Measurements from ENCODE around the gene TMEM214. TPM values are rescaled to one million over a fixed set of nuclear protein-coding genes. Genes with fewer than 3 reads are reported as not detected.
"Not testable (repeated sequence)": the region's sequence is repeated elsewhere in the genome, so short reads cannot be mapped to it uniquely, and the experiment has no call there.

Gene TMEM214
- polyA plus RNA-seq, 1 donor (not counting 4 experiments of a cell fraction or from before 2014, with no cell fraction given), result 38.0 TPM

- H3K4me2 ChIP-seq (ENCODE audit: control insufficient read depth, extremely low read depth, insufficient read depth, low read depth, low read length), result no peak overlapping the region
- H4K20me1 ChIP-seq (ENCODE audit: control insufficient read depth, extremely low read depth, insufficient read depth, low read length), result no peaks in the 10 kb centered on the region
Observed at GRCh38 chr2:27073782-27074181, 41.0 kb downstream of the TMEM214 start.

GRCh38 chr2:27074738-27075565, 42.2 kb downstream of the TMEM214 start:
- DNase-seq (ENCODE audit: low read depth, low spot score), result no peak
- FAIRE-seq, result no peak
- TF ChIP-seq EZH2 (IDR thresholded peaks at IDR 0.05; ENCODE audit: low read length) (no peak), CTCF (optimal IDR thresholded peaks at IDR 0.05 in 1 of 3, IDR thresholded peaks at IDR 0.05 in 1 of 3, conservative IDR thresholded peaks at IDR 0.05 in 1 of 3; ENCODE audit: extremely low read depth in 1 of 3, insufficient read depth in 2 of 3, low read length in 3 of 3) (no peak)

More at GRCh38 chr2:27073782-27074181, 41.0 kb downstream of the TMEM214 start:
- H3K9me3 ChIP-seq (ENCODE audit: control insufficient read depth, low read depth, low read length), result no peaks in the 10 kb centered on the region
- TF ChIP-seq CTCF (optimal IDR thresholded peaks at IDR 0.05 in 1 of 3, IDR thresholded peaks at IDR 0.05 in 1 of 3, conservative IDR thresholded peaks at IDR 0.05 in 1 of 3; ENCODE audit: extremely low read depth in 1 of 3, insufficient read depth in 2 of 3, low read length in 3 of 3) (no peak), EZH2 (IDR thresholded peaks at IDR 0.05; ENCODE audit: low read length) (no peak)
- no peak overlapping the region for H2AFZ ChIP-seq (ENCODE audit: control insufficient read depth, low read length)
- dilution Hi-C loops (cut with MboI; ENCODE audit: extremely low pct_ligation_motif_present, low sequenced_read_pairs), result no loop called here
- H3K9me1 ChIP-seq (ENCODE audit: control insufficient read depth, extremely low read depth, insufficient read depth, low read length), result no peaks in the 10 kb centered on the region
- H3K4me1 ChIP-seq (ENCODE audit: control insufficient read depth, extremely low read depth, insufficient read depth, low read length), result peaks cover 23% of the 10 kb centered on the region
- peaks cover 5 to 13% of the 10 kb centered on the region in 2 experiments for H3K36me3 ChIP-seq (ENCODE audit: control insufficient read depth in 2 of 2, extremely low read depth in 1 of 2, insufficient read depth in 2 of 2, low read length in 2 of 2)
- H3K9ac ChIP-seq (ENCODE audit: control insufficient read depth, extremely low read depth, insufficient read depth, low read length), result no peak overlapping the region
- H3K27ac ChIP-seq (ENCODE audit: control insufficient read depth, insufficient read depth, low read length), result no peak overlapping the region
- no peak overlapping the region for H3K4me3 ChIP-seq (ENCODE audit: control insufficient read depth in 2 of 3, extremely low read depth in 1 of 3, insufficient read depth in 2 of 3, low read depth in 1 of 3, low read length in 3 of 3)
- H3K27me3 ChIP-seq (ENCODE audit: control insufficient read depth, extremely low read depth, insufficient read depth, low read length), result no peaks in the 10 kb centered on the region
- DNase-seq (ENCODE audit: low read depth, low spot score), result no peak
- H3K79me2 ChIP-seq (ENCODE audit: control insufficient read depth, insufficient read depth, low read length), result peaks cover 27% of the 10 kb centered on the region
- no peak for FAIRE-seq

GRCh38 chr2:27075566-27075871, 42.8 kb downstream of the TMEM214 start:
- H4K20me1 ChIP-seq (ENCODE audit: control insufficient read depth, extremely low read depth, insufficient read depth, low read length); H3K27ac ChIP-seq (ENCODE audit: control insufficient read depth, insufficient read depth, low read length); H3K4me2 ChIP-seq (ENCODE audit: control insufficient read depth, extremely low read depth, insufficient read depth, low read depth, low read length); DNase-seq (ENCODE audit: low read depth, low spot score); H2AFZ ChIP-seq (ENCODE audit: control insufficient read depth, low read length); H3K9me1 ChIP-seq (ENCODE audit: control insufficient read depth, extremely low read depth, insufficient read depth, low read length); dilution Hi-C loops (cut with MboI; ENCODE audit: extremely low pct_ligation_motif_present, low sequenced_read_pairs); H3K27me3 ChIP-seq (ENCODE audit: control insufficient read depth, extremely low read depth, insufficient read depth, low read length); H3K36me3 ChIP-seq (ENCODE audit: control insufficient read depth in 2 of 2, extremely low read depth in 1 of 2, insufficient read depth in 2 of 2, low read length in 2 of 2); H3K4me3 ChIP-seq (ENCODE audit: control insufficient read depth in 2 of 3, extremely low read depth in 1 of 3, insufficient read depth in 2 of 3, low read depth in 1 of 3, low read length in 3 of 3); FAIRE-seq; H3K9ac ChIP-seq (ENCODE audit: control insufficient read depth, extremely low read depth, insufficient read depth, low read length); H3K9me3 ChIP-seq (ENCODE audit: control insufficient read depth, low read depth, low read length); H3K79me2 ChIP-seq (ENCODE audit: control insufficient read depth, insufficient read depth, low read length): not testable (repeated sequence)
- peaks cover 13% of the 10 kb centered on the region for H3K4me1 ChIP-seq (ENCODE audit: control insufficient read depth, extremely low read depth, insufficient read depth, low read length)

More at GRCh38 chr2:27074738-27075565, 42.2 kb downstream of the TMEM214 start:
- Histone ChIP-seq H3K9me1 (ENCODE audit: control insufficient read depth, extremely low read depth, insufficient read depth, low read length) (no peaks in the 10 kb centered on the region), H3K4me3 (ENCODE audit: control insufficient read depth in 2 of 3, extremely low read depth in 1 of 3, insufficient read depth in 2 of 3, low read depth in 1 of 3, low read length in 3 of 3) (no peak overlapping the region), H2AFZ (ENCODE audit: control insufficient read depth, low read length) (no peak overlapping the region), H4K20me1 (ENCODE audit: control insufficient read depth, extremely low read depth, insufficient read depth, low read length) (no peaks in the 10 kb centered on the region), H3K9ac (ENCODE audit: control insufficient read depth, extremely low read depth, insufficient read depth, low read length) (no peak overlapping the region), H3K36me3 (ENCODE audit: control insufficient read depth in 2 of 2, extremely low read depth in 1 of 2, insufficient read depth in 2 of 2, low read length in 2 of 2) (peaks cover under 1 to 2% of the 10 kb centered on the region in 2 experiments), H3K4me2 (ENCODE audit: control insufficient read depth, extremely low read depth, insufficient read depth, low read depth, low read length) (no peak overlapping the region), H3K27me3 (ENCODE audit: control insufficient read depth, extremely low read depth, insufficient read depth, low read length) (no peaks in the 10 kb centered on the region), H3K27ac (ENCODE audit: control insufficient read depth, insufficient read depth, low read length) (no peak overlapping the region), H3K4me1 (ENCODE audit: control insufficient read depth, extremely low read depth, insufficient read depth, low read length) (peaks cover 19% of the 10 kb centered on the region), H3K9me3 (ENCODE audit: control insufficient read depth, low read depth, low read length) (no peaks in the 10 kb centered on the region), H3K79me2 (ENCODE audit: control insufficient read depth, insufficient read depth, low read length) (peaks cover 15% of the 10 kb centered on the region)
- dilution Hi-C loops (cut with MboI; ENCODE audit: extremely low pct_ligation_motif_present, low sequenced_read_pairs), result no loop called here
